Measurements from ENCODE around the gene GRAMD4.
A peak's percentile ranks its signal among the peaks of the same experiment; 100 is the strongest.

The GRAMD4 gene

DNA sequence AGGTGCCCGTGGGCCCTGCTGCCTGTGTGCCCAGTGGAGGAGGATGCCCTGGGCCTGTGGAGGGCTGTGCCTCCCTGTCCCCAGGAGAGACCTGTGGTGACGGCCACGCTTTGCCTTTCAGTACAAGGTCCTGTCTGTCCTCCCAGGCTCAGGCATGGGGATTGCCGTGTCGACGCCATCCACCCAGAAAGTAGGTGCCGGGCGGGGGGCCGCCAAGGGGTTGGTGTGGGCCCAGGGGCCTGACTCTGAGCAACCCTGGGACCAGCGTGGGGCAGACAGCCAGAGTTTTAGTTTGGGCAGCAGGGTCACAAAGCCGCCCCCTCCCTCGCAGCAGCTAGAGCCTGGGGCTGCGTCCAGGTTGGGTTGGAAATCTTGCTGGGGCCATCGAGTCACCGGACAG, 56.3 kb downstream of the GRAMD4 start:
- DNase-seq = no peak

DNA sequence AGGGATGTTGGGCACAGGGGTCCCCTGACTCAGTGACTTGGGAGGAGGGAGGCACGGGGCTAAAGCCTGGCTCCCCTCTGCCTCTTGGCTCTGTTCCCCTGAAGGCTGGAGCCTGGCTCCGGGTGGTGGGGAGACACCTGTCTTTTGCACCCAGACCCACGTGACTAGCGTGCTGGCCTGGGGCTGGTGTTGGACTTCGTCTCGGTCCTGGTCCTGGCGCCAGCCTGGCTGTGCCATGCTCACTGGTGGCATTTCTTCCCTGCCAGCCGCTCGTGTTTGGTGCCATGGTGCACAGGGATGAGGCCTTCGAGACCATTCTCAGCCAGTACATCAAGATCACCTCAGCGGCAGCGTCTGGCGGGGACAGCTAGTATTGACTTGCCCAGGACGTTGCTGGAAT, 56.7 kb downstream of the GRAMD4 start:
- DNase-seq = no peak

DNA sequence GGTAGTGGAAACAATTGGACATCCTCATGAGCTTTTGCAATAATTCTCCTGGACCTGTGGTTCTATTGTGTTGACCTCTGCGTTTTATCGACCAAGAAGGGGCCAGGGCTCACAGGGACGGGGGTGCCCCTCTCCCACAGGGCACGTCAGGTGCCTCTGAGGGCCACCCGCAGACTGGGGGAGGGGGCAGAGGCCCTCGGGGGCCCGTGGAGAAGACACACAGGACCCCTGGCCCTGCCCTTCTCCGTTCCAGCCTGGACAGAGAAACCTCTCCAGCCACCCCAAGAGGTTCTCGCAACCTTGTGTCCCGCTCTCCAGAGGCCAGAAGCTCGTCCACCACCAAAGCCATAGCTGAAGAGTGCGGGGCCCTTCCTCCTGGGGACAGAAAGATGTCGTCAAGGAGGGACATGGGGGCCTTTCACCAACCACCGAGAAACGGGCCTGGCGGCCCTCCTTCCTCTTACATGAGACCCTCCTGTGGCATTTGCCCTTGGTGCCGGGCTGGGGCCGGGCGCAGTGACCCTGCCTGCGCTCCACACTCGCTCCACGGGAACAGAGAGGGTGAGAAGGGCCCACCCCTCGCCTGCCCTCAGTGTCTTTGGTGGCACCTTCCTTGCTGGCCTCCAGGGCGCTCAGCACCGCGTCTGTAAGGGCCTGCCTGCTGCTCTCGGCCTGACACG, 57.3 kb downstream of the GRAMD4 start:
- no peak for DNase-seq

DNA sequence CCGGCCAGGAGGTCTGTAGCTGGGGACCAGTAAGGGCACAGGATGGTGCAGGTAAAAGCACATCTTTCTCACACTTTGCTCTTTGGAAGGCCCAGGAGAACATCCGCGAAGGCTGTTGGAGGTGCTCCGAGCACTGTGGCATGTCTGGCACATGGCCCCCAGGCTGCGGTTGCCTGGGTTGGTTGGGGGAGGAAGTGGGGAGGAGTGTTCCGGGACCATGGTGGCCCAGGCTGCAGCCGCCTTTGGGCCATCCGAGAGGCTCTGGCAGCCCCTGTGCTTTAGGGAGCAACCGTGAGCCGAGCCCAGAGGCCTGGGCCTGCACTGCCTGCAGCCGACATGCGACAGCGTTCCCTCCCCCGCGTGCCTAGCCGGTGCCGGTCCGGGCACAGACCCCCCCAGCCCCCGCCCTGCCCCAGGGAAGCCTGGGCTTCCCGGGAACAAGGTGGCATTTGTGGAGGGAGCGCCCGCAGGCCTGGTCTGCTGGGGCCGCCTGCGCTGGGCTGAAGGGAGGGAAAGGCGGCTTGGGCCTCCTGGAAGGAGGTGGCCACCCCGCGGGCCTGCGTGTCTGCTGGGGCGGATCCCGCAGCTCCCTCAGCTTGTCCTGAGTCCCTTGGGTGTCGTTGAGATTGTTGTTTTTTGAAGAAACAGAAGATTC, 57.9 kb downstream of the GRAMD4 start:
- DNase-seq = no peak

DNA sequence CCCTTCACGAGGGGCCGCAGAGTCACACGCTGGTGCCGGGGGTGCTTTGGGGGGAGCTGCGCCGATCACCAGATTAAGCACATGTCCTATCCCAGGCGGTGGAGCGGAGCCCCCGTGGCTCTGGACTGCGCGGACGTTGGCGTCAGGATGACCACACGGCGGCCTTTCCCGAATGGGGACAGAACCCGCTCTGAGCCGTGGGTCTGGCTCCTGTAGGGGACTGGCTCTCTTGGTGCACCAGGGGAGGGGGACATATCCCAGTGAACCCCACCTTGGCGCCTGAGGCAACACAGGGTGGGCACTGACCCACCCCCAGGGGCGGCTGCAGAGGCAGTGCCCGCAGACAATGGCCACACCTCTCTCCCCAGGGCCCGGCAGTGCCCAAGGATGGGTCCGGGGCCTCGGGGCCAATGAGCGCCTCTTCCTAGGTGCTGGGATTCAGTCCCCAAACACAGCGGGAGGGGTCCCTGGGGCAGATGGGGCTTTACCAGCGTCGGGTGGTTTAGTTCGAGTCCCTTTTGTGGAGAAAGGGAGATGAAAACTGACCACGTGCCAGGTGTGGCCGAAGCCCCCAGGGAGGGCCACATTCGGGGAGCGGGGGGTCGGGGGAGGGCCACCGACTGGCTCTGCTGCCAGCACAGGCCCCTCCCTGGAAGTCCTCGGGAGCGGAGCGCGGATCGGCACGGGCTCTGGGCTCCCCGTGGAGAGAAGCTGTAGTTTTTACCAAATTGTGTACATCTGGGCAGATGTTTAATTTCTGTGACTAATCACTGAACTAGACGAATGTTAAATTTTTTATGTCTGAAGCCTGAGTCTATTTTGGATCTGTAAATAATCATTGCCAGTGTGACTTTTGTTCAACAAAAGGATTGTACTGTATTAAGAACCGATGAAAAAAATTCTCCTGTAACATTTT, 58.9 kb downstream of the GRAMD4 start:
- no peak for DNase-seq

DNA sequence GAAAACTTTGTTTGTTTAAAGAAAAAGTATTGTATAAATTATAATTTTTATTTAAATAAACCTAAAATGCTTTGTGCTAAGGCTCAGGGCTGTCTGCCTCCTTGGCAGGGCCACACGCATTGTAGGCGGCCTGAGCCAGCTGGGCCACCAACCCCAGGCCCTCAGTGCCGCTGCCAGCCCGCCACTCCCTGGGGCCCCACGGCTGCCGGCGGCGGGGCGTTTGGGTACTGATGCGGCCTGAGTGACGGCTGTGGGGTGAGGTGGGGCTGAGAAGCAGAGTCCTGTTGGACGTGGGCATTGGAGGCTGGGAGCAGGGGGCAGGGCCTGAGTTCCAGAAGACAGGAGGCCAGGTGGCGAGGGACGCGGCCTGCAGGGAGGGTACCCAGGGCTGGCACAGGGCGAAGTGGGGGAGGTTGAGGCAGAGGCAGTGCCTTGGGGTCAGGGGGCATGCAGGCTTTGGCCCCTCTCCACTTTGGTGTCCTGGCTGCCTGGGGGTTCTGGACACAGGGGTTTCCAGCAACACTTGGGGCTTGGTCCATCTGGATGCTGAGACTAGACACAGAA, 59.6 kb downstream of the GRAMD4 start:
- DNase-seq = no peak

DNA sequence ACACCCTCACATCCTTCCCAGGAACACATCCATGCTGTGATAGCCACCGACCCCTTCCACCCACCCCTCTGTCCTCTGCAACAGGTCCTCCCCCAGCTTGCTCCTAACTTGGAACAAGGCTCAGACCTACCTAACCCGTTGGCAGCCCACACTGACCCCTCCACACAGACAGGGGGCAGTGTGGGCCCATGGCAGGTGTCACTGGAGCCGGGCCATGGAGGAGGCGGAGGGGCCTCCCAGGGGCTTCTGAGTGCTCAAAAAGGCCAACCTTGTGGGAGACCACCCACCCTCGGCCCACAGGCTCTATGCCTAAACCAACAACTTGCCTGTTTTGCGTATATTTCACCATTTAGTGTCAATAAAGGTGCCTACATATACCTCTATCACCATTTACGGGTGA, 60.8 kb downstream of the GRAMD4 start:
- peak; percentile 1 for DNase-seq

DNA sequence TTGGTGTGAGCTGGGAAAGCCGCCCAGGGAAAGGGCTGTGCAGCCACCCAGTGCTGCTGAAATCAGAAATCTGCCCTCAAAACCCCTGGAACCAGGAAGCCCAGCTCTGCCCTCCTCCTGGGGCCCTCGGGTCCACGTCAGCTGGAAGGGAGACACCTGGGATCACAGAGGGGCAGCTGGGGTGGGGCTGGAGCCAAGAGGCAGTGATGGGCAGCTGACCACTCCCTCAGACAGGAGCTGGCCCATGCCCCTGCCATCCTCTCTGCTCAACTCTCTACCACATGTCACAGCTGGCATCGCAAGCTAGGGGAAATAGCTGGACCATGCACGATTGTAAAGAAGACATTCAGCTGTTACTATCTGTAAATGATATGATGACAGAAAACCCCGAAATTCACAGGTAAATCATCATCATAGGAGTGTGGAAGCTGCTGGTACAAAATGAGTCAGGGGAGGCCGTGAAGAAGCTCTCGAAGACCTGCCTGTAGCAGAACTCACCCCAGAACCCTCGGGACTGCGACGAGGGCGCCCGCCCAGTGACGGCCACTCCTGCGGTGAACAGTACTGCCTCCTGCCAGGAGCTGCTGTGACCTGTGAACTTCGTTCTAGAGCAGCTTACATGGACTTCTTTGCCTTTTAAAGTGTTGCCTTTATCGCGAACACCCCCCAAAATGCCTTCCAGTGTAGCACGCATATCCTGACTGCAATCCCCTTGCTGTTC, 62.0 kb downstream of the GRAMD4 start:
- DNase-seq = no peak

DNA sequence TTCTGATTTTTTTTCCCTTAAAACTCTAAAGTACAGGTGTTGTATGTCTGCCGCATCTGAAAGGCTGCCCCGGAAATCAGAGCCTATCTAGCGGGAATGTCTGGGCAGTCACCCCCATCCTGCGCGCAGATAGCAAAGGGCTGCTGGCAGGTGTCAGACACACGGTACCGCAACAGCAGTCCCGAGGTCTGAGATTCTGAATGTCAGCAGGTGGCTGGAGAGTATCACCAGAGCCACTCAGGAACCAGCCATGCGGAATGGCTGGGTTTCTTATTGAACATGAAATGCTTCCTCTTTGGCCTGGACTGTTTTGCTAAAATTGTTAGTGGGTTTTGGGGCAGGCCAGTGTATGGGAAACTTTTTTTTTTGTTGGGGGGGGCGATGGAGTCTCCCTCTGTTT, 64.5 kb downstream of the GRAMD4 start:
- DNase-seq = peak; percentile 63

DNA sequence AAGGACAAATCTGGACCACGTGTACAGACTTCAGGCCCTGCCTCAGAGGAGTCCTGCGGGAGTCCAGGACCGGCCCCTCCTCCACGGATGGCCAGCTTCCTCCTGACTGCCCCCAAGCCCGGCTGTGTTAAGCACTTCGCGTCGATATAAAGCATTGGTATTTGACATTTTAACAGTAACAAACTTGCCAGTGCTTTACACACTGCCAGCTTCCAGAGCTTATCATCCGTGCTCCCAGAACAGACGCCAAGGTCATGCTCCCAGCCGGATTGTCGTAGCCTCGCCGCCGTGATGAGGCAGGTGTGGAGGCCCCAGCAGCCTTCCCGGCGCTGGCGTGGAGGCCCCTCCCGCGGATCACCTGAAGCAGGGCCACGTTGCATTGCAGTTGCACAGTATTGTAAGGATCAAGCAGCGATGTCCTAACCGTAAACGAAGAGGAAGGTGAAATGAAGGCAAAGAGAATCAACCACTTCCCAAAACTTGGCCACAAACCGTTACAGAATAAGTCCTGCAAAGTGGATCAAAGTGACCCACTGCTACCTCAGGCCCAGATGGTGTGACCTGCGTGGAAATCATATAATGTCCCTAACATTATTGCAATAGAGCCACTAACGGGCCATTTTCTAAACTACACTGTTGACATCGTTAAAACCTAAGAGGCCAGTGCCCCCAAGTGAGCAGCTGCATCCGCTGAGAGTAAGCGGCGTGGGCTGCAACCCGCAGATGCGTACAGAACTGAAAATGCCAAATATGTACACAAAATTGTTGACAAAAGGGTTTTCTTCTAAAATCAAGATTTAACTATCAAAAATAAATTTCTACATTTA, 66.2 kb downstream of the GRAMD4 start:
- DNase-seq = no peak

DNA sequence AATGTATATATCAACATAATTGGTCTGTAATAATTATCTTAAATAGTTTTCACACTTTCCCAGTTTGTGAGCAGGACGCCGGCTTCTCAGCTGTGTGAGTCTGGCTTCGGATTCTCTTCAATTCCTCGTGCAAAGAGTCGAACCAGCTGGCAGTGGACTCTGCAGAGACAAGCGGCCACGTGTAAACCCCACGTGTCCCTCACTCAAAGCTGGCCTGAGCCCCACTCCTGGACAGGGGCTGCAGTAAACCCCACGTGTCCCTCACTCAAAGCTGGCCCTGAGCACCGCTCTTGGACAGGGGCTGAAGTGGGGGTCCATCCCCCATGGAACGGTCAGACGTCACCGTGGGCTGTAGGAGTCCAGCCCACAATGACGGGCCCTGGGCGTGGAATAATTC, 66.9 kb downstream of the GRAMD4 start:
- DNase-seq = no peak

DNA sequence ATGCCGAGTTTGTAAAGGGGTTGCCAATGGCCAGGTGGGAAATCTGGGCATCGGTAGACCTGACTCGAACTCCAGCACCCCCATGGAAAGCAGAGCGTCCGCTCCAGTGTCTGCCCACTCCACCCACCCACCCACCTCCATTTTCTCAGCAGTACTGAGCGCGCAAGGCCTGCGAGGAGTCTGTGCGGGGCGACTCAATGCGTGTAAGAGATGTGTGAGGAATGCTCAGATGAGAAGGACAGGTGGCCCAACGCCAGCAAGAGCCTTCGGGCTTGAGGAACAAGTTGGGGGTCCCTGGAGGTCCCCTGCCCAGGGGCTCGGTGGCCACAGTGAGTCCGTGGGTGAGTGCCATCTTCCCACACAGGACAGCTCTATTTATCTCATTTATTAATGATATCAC, 67.3 kb downstream of the GRAMD4 start:
- no peak for DNase-seq

DNA sequence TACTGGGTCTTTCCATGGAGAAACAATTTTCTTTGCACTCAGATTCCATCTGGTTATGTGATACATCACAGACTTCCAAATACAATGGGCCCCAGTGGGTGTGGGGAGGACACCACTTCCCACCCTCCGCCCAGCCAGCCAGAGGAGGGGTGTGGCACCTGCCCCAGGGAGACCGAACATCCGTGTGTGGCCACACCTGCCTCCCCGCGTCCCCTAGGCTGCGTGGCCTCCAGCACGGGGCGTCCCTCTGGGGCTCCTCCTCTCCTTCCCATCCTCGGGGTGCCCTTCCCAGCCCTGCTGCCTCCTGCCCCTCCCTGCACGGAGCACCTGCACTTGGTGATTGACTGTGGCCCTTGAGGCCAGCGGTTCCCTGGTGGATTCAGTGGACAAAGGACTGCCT, 68.8 kb downstream of the GRAMD4 start:
- no peak for DNase-seq

DNA sequence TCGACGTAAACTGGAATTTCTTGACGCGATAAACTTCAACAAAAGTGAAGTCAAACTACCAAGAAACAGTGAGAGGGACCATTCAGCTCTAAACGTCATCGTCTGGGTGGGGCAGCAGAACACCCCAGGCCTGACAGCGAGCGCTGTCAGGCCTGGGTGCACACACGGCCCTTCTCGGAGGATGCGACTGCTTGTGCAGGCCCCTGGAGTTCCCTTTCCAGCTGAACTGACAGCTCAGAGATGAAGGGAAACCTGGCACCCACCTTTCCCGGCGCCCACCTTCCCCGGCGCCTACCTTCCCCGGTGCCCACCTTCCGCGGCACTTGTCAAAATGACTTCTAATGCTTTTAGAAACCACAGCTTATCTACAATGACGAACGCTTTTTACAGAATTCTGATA, 70.0 kb downstream of the GRAMD4 start:
- no peak for DNase-seq

DNA sequence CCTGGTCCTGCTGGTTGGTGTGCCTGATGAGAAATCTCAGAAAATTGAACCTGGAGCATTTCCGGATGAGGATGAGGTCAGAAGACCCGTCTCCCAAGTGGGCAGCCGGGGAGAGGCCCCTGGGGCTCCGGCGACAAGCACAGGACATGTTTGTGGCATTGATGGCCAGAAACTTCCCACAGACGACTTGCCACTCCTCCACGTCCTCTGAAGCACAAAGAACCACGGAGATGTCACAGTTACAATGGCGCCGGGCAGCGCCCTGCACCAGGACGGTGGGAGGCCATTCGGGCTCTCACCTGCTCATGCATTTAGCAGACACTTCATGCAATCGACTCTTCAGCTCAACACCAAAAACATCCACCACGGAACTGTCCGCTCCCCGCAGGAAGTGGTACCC, 71.4 kb downstream of the GRAMD4 start:
- no peak for DNase-seq

DNA sequence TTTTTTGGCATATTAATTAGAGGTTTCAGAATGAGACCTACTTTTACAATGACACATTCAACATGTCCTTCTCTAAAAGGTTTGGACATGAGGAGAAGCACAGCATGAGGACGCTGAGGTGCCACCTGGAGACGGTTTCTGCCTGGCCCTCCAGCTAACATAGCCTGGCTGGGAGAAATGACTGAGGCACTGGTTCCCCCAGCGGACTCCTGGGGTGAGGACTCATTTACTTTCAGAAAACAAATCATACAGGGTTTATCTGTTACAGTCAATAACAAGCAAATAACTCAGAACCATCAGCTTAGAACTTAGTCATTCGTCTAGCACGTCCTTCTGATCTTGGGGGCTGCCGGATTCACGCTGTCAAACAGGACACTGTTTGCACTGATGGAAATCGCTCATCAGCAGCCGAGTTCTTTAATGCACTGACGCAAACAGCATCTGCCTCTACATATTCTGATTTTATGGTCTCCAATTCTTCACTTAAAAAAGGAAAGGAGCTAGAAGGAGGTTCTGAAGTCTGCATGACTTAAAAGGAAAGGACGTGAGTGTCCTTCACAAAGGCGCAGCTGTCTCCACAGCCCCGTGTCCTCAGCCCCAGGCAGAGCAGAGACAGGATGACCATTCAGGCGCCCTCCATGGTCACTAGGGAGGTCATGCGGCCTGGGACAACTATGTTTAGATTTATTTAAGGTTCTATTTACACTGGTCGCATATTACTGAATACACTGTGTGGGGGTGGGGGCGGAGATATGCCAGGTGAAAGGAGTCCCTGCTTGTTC, 73.6 kb downstream of the GRAMD4 start:
- no peak for DNase-seq

DNA sequence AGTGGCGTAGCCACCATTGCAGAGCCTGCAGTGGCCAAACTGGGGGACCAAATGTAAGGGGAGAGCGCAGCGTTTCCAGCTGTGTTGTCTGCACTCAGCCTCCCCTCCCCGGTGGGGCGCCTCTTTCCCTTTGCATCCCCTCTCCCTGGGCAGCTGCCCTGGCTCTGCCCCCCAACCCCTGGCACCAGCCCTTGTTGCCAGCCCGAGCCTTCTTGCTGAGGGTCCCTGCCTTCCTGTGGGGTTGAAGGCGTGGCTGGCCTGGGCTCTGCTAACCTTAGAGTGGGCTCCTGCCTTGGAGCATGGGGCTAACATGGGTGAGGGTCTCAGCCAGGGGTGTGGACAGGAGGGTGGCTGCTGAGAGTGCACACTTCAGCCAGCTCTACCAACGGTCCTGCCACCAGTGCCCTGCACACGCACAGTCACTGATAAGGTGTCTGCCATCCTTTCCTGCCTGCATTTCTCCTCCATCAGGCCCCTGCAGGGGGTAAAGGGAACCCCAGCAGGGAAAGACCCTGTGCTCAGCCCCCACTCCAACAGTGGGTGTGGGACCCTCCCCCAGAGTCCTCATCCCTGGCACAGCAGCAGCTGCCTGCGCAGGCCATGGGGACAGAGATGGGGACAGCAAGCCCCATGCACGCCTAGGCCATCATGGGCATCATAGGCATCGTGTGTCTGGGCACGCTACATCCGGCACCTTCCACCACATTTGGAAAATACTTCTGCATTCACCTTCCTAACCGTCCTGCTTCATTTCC, 74.4 kb downstream of the GRAMD4 start:
- no peak for DNase-seq

DNA sequence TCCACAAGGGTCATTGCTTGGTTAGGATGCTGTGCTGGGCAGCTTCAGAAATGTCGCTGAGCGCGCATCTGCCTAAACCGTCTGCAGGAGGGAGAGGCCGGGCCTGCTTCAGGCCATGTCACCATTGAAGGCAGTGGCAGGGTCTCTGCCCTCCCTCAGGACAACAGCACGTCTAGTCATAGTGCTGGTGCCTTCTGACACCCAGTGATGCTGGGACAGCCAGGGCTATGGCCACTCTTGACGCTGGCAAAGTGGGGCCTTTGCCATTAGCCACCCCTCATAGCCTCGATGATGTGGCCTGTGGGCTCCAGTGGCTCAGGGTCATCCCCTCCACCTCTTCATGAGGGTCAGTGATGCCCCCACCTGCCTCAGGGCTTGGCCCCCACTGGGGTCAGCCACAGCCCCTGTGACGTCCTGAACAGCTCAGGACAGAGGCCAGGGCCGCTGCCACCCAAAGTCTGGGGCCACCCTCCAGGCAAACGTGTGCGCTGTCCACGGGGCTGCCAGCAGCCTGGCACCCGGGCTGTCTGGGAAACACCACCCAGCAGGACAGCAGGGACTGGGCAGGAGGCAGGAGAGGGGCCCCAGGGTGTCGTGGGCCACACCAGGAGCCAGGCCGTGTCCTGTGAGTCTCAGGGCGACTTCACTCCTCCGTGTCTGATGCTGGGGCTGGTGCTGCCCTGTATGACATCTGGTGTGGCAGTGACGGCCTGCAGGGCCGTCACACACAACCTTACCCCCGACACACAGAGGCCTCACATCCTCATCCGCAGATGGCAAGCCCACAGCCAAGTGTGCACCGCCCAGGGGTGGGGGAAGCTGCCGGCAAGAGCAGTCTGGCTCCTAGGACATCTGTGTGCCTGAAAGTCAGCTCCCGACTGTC, 75.4 kb downstream of the GRAMD4 start:
- DNase-seq = no peak

DNA sequence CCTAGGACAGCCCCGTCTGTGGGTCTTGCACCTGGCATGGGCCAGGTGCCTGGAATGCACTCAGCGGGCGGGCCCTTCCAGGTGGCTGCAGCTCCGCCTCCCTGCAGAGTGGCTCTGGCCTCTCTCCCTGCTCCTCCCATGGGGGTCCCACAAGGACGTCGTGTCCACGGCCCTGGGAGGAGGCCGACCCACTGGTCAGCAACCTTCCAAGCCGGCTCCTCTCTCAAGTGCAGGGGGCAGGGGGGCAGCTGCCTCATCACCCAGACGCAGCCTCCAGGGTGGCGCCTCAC, 76.0 kb downstream of the GRAMD4 start:
- peak; percentile 87 for DNase-seq

DNA sequence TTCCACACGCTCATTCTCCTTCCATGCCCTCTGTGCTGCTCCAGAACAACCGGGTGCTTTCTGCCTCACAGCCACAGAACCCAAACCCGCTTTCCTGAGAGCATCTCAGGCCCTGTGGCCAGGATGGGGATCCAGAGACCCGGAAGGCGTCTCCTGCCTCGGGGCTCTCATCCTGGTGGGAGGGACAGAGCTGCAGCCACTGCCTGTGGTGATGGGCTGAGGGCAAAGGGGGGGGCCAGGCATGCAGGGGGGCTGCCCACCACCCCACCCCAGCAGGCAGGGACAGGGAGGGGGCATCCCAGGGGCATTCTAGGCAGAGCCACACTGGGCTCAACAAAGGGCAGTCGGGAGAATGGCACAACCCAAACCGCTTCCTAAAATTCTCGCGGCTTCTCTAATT, 76.4 kb downstream of the GRAMD4 start:
- DNase-seq = peak; percentile 5

Data from NCI-H1105 treated with DMSO at 0.1 percent for 48 hours (cell line).